LNCaP clone FGC (cell line): Measurements from ENCODE around the gene CYTH2.
"Not testable (repeated sequence)": the region's sequence is repeated elsewhere in the genome, so short reads cannot be mapped to it uniquely, and the experiment has no call there.

Experiments
- DNase-seq: peaks from one replicate; pipeline ENCODE4 v3.0.0-alpha.2; 2011; ENCODE audit warnings: low read depth
- H3K4me3 ChIP-seq: 2 replicates; pipeline ENCODE4 v1.5.1; 2011; ENCODE audit warnings: mild to moderate bottlenecking, low read depth, low read length, control low read depth
- CTCF ChIP-seq: IDR thresholded peaks from 2 replicates; pipeline ENCODE4 v1.5.1; 2012; ENCODE audit warnings: mild to moderate bottlenecking; ENCODE audit not compliant: control insufficient read depth, insufficient read depth; ENCODE audit errors: extremely low read depth

The CYTH2 gene

GRCh38 chr19:48513289-48514122 lies 44.3 kb downstream of the CYTH2 start:
- peak overlapping the region; percentile 43 for H3K4me3 ChIP-seq
- no peak for DNase-seq
- TF ChIP-seq CTCF, result no peak

DNA sequence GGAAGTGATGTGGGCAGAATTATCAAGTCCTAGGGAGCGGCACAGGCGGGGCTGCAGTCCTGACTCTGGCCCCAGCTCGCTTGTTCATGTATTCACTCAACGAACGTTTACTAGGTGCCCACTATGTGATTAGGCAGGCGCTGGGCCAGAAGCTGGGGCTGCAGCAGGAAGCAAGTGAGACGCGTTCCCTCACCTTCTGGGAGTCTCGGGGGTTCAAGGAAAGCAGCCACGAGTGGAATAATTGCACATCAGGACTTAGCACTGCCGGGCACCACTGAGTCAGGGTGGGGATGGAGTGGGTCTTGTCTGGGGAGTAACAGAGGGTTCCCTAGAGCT lies 44.9 kb downstream of the CYTH2 start:
- DNase-seq, result no peak
- no peak overlapping the region for H3K4me3 ChIP-seq

GRCh38 chr19:48516536-48516935 lies 47.4 kb downstream of the CYTH2 start:
- no peak for TF ChIP-seq CTCF
- no peak for DNase-seq
- H3K4me3 ChIP-seq, result no peak overlapping the region

More for the DNA sequence above, 44.9 kb downstream of the CYTH2 start:
- no peak for TF ChIP-seq CTCF

DNA sequence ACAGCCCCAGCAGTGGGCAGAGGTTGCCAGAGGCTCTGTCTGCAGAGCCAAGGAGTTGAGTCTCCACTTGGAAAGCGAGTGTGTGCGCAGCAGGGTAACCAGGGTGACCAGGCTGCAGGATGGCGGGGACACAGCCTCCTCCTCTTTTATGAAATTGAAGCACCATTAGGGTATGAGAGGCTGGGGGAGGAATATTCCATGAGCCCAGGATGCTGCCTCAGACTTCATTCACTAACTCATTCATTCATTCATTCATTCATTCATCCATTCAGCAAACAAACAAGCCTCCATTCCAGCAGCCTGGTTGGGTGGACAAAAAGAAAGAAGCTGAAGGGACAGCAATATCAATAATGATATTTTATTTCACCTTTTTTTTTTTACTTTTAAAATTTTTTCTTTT lies 49.0 kb downstream of the CYTH2 start:
- DNase-seq, result no peak
- H3K4me3 ChIP-seq, result no peak overlapping the region
- no peak for TF ChIP-seq CTCF

GRCh38 chr19:48519426-48519825 lies 50.3 kb downstream of the CYTH2 start:
- DNase-seq, H3K4me3 ChIP-seq: not testable (repeated sequence)

DNA sequence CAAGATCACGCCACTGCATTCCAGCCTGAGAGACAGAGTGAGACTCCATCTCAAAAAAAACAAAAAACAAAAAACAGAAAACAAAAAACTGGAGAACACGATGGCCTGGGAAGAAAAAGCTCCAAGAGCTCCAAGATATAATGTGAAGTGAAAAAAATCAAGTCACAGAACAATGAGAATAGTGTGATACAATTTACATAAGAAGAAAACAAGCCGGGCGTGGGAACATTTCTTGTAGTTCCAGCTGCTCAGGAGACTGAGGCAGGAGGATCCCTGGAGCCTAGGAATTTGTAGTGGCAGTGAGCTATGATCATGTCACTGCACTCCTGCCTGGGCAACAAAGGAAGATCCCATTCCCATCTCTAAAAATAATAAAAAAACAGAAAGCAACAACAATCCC lies 51.0 kb downstream of the CYTH2 start:
- no peak for TF ChIP-seq CTCF
- no peak for DNase-seq
- no peak overlapping the region for H3K4me3 ChIP-seq

DNA sequence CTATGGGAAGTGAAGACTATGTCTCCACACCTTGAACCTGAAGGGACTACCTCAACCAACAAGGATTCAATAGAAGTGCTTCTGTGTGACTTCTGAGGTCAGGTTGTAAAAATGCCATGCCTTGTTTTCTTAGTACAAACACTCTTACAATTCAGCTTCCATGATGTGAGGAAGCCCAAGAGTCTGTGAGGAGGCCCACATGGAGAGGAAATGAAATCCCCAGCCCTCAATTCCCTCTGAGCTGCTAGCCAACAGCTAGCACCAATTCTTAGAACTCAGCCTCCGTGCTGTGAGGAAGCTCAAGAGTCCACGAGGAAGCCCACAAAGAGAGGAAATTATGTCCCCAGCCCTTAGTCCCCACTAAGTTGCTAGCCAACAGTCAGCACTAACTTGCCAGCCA lies 55.1 kb downstream of the CYTH2 start:
- H3K4me3 ChIP-seq, result no peak overlapping the region
- no peak for TF ChIP-seq CTCF
- DNase-seq, result no peak
